Lower leg skin (tissue), 3 donors: ENCODE measurements around the gene ACOT11.

ENCODE experiments used
- POLR2A ChIP-seq, 2 donors: fragments of 450-650 bp; IDR thresholded peaks; one replicate each; pipeline ENCODE4 v1.6.1; 2016 to 2017; ENCODE audit warnings: antibody characterized with exemption in 2 of 2, mild to moderate bottlenecking in 1 of 2, moderate library complexity in 1 of 2
- TF ChIP-seq, protein P1 (sequence below), 3 donors: fragments of 450-650 bp; IDR thresholded peaks; one replicate each; pipeline ENCODE4 v1.5.1; 2016; ENCODE audit warnings: antibody characterized with exemption in 3 of 3, mild to moderate bottlenecking in 3 of 3, moderate library complexity in 2 of 3

DNA sequence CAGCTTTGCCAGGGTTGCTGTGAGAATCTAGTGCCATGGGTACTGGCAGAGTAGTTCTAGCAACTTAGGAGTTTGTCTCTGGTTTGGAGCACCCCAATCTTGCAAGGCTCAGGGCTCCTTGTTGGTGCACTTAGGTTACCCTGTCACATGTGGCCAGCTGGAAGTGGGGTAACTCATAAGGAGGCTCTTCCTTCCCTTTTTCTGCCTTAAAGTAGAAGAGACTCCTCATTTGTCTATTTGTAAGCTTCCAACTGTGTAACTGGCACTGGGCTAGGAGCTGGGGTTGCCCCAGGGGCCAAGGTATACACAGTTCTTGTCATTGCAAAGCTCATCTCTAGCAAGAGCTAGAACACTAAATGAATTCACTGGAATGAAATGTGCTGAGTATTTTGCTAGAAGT is 104.1 kb downstream of the ACOT11 start:
- TF ChIP-seq, protein P1, sequence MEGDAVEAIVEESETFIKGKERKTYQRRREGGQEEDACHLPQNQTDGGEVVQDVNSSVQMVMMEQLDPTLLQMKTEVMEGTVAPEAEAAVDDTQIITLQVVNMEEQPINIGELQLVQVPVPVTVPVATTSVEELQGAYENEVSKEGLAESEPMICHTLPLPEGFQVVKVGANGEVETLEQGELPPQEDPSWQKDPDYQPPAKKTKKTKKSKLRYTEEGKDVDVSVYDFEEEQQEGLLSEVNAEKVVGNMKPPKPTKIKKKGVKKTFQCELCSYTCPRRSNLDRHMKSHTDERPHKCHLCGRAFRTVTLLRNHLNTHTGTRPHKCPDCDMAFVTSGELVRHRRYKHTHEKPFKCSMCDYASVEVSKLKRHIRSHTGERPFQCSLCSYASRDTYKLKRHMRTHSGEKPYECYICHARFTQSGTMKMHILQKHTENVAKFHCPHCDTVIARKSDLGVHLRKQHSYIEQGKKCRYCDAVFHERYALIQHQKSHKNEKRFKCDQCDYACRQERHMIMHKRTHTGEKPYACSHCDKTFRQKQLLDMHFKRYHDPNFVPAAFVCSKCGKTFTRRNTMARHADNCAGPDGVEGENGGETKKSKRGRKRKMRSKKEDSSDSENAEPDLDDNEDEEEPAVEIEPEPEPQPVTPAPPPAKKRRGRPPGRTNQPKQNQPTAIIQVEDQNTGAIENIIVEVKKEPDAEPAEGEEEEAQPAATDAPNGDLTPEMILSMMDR (IDR thresholded peaks at IDR 0.05) = no peak
- TF ChIP-seq POLR2A (IDR thresholded peaks at IDR 0.05) = no peak
